HG03066 (cell line): ENCODE measurements around the gene BTBD2.

Source experiments
- ATAC-seq: cut with Tn5 transposase; IDR thresholded peaks from one replicate; pipeline ENCODE4 v1.9.1; 2021; ENCODE audit warnings: low read depth; ENCODE audit not compliant: unreplicated experiment

BTBD2 gene

GRCh38 chr19:1987197-1988187 is 28.0 kb downstream of the BTBD2 start:
- ATAC-seq = no peak

- no peak for ATAC-seq
These were observed 29.0 kb downstream of the BTBD2 start for GRCh38 chr19:1986357-1987162.

- no peak for ATAC-seq
These were observed 29.7 kb downstream of the BTBD2 start for GRCh38 chr19:1985588-1986356.

GRCh38 chr19:1984357-1984756 is 31.2 kb downstream of the BTBD2 start:
- ATAC-seq = no peak

- ATAC-seq = no peak
These were observed 34.3 kb downstream of the BTBD2 start for GRCh38 chr19:1981253-1981652.

- no peak for ATAC-seq
These were observed 34.7 kb downstream of the BTBD2 start for GRCh38 chr19:1980809-1981181.

GRCh38 chr19:1980091-1980808 is 35.3 kb downstream of the BTBD2 start:
- ATAC-seq = no peak

GRCh38 chr19:1979642-1980041 is 35.9 kb downstream of the BTBD2 start:
- no peak for ATAC-seq

GRCh38 chr19:1979017-1979416 is 36.5 kb downstream of the BTBD2 start:
- no peak for ATAC-seq

- no peak for ATAC-seq
These were observed 37.1 kb downstream of the BTBD2 start for GRCh38 chr19:1978346-1978894.

GRCh38 chr19:1977120-1977519 is 38.4 kb downstream of the BTBD2 start:
- no peak for ATAC-seq

GRCh38 chr19:1975162-1975480 is 40.4 kb downstream of the BTBD2 start:
- ATAC-seq = no peak

GRCh38 chr19:1974381-1975161 is 40.9 kb downstream of the BTBD2 start:
- no peak for ATAC-seq

GRCh38 chr19:1970806-1971502 is 44.6 kb downstream of the BTBD2 start:
- ATAC-seq = no peak

GRCh38 chr19:1970003-1970805 is 45.3 kb downstream of the BTBD2 start:
- no peak for ATAC-seq

- no peak for ATAC-seq
These were observed 46.1 kb downstream of the BTBD2 start for GRCh38 chr19:1969176-1970002.
